Measurements from ENCODE around the gene CCT7.

Gene CCT7

DNA sequence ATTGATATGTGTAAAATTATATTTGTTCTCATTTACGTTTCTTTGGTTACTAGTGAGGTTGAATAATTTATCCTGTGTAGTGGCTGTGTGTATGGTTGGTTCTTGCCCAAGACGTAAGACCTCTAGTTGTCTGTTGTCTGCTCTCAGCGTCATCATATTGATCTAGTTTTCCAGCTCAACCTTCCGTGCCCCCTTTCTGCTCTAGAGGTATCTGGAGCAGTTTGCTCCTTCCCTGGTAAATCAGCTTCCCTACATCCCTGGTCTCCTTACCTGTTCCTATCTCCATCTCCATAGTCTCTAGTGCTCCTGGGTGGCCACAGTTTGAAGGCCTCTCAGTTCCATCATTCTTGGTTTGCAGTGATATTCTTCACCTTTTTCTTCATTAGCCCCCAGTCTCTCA lies 18.9 kb upstream of the CCT7 start:
- Mint-ChIP-seq H3K4me1 (peaks cover 43% of the 10 kb centered on the region), H3K9me3 (no peaks in the 10 kb centered on the region), H3K27me3 (no peaks in the 10 kb centered on the region), H3K4me3 (peak overlapping the region; percentile 89 to 90), H3K27ac (peak overlapping the region; percentile 72 to 95)
- no peak for DNase-seq
- no peak for ATAC-seq

GRCh38 chr2:73217160-73217559 lies 16.9 kb upstream of the CCT7 start:
- Mint-ChIP-seq H3K4me3 (no peak overlapping the region), H3K27me3 (no peaks in the 10 kb centered on the region), H3K9me3 (no peaks in the 10 kb centered on the region), H3K4me1 (peaks cover 54% of the 10 kb centered on the region), H3K27ac (no peak overlapping the region)
- no peak for DNase-seq
- ATAC-seq: no peak

- ATAC-seq: no peak
- Mint-ChIP-seq H3K9me3 (no peaks in the 10 kb centered on the region), H3K4me1 (peaks cover 54% of the 10 kb centered on the region), H3K4me3 (no peak overlapping the region), H3K27ac (peak overlapping the region; percentile 21 to 86), H3K27me3 (no peaks in the 10 kb centered on the region)
- no peak for DNase-seq
Measured at GRCh38 chr2:73217826-73218225, 16.3 kb upstream of the CCT7 start.

DNA sequence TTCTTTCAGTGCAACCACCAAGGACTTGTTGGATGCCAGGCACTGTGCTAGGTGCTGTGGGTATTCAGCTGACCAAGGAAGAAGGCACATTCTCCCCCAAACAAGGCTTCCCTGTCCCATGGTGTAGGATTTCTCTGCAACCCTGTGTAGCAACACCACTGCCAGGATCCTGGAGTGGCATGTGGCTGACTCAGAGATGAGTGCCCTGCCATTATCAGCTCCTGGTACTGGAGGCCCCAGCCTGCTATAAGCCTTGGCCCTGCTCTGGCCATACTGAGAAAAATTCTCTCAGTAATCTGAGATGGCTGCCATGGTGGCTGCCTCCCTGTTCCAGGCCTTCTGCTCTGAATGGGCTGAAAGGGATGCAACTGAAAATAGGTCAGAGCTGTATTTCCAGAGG lies 15.8 kb upstream of the CCT7 start:
- DNase-seq (no peak), ATAC-seq (no peak)
- Mint-ChIP-seq H3K9me3 (no peaks in the 10 kb centered on the region), H3K27ac (no peak overlapping the region), H3K27me3 (no peaks in the 10 kb centered on the region), H3K4me1 (peaks cover 50% of the 10 kb centered on the region), H3K4me3 (no peak overlapping the region)

DNA sequence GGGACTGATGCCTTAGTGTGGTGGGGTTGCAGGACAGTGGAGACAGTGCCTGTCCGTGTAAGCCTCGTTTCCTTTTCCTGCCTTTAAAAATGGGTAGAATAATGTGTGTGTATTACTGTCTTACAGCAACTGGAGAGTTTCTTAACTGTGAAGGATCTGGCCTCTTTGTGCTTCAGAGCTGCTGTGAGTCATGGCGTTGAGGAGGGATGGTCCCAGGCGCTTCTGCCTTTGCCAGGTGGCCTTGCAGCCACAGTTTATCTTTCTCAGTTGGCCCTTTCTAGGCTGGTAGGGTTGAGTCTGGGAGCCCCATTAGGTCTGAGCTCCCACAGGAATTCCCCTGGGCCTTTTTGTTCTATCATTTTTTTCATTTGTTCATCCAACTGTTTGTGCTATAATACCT lies 10.3 kb upstream of the CCT7 start:
- peak overlapping the region; percentile 36 to 73 for H3K27ac Mint-ChIP-seq
- H3K4me1 Mint-ChIP-seq: peaks cover 42% of the 10 kb centered on the region
- DNase-seq (no peak), ATAC-seq (peak; percentile 18)
- no peaks in the 10 kb centered on the region for H3K9me3 Mint-ChIP-seq
- H3K4me3 Mint-ChIP-seq: no peak overlapping the region
- no peaks in the 10 kb centered on the region for H3K27me3 Mint-ChIP-seq

- peak overlapping the region in 1 of 2 donors; percentile 29 for H3K27ac Mint-ChIP-seq
- H3K9me3 Mint-ChIP-seq: no peaks in the 10 kb centered on the region
- H3K4me3 Mint-ChIP-seq: no peak overlapping the region
- ATAC-seq (no peak), DNase-seq (no peak)
- no peaks in the 10 kb centered on the region for H3K27me3 Mint-ChIP-seq
- H3K4me1 Mint-ChIP-seq: peaks cover 23% of the 10 kb centered on the region
Measured at GRCh38 chr2:73225513-73226360, 8.4 kb upstream of the CCT7 start.

DNA sequence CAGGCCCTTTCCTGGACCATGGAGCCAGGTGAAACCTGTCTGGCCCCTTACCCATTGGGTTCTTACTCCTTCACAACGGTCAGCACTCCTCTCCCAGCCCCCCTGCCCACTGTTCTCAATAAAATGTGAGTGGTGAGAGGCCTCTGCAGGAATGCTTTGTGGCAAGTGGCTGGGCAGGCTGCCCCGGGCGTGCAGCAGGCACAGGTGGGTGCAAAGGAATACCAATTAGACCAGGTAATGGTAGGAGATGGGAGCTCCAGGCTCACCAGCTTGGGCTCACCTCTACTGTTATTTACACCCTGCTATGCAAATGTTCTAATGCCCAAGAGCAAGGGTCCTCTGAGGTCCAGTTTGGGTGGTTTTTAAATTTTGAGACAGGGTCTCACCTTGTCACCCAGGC lies 7.0 kb upstream of the CCT7 start:
- H3K4me1 Mint-ChIP-seq: peaks cover 16% of the 10 kb centered on the region
- no peak overlapping the region for H3K27ac Mint-ChIP-seq
- no peaks in the 10 kb centered on the region for H3K27me3 Mint-ChIP-seq
- no peak for DNase-seq
- H3K4me3 Mint-ChIP-seq: no peak overlapping the region
- no peaks in the 10 kb centered on the region for H3K9me3 Mint-ChIP-seq
- no peak for ATAC-seq

DNA sequence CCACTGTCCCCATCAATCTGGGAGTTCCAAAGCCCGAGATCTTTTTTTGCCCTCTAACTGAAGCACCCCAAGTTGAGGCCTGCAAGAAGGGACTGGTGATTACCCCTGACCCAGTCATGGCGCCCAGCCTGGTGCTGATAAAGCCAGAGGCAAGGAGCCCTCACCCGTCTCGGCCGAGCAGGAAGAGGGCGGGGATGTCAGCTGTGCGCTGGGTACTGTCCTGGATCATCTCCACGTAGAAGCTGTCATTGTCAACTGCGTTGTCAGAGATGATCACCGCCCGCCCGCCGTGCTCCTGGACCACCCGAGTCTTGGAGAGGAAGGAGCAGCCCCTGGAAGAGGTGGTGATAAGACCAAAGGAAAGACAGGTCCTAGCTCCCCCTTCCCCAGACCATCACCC lies 5.5 kb upstream of the CCT7 start:
- peaks cover 18% of the 10 kb centered on the region for H3K4me1 Mint-ChIP-seq
- H3K9me3 Mint-ChIP-seq: no peaks in the 10 kb centered on the region
- ATAC-seq (no peak), DNase-seq (no peak)
- no peak overlapping the region for H3K27ac Mint-ChIP-seq
- no peaks in the 10 kb centered on the region for H3K27me3 Mint-ChIP-seq
- no peak overlapping the region for H3K4me3 Mint-ChIP-seq

DNA sequence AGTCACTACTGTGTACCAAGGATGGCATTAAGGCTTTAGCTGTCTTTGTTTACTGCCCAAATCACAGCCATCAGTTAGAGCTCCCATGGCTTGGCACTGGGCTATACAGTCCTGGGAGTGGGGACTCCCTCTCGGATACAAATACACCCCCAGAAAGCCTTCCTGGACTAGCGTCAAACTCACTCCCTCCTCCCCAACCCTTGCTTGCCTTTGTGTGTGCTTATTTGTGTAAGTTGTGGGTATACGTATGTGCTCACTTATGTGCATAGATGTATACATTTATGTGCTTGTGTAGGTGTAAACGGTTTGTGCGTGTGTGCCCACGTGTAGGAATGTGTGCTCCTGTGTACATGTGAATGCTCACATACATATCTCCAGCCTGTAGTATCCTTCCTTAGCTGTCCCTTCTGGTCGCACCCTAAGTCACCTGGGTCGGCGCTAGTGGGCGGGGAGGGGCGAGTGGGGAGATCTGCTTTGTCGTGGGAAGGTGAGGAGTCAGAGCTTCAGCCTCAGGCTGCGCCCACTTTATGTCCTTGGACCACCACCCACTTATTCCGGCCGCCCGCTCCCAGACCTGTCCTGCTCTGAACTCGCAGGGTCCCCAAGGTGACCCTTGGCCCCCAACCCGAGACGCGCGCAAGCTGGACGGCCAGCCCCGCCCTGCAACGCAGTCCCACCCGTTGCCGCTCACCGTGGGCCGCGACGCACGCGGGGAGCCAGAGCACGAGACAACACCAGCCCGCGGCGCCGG lies 1.5 kb upstream of the CCT7 start:
- H3K9me3 Mint-ChIP-seq: no peaks in the 10 kb centered on the region
- DNase-seq (peak in 1 of 2 donors; percentile 37), ATAC-seq (peak; percentile 39)
- peak overlapping the region; percentile 92 to 98 for H3K4me3 Mint-ChIP-seq
- no peaks in the 10 kb centered on the region for H3K27me3 Mint-ChIP-seq
- H3K27ac Mint-ChIP-seq: peak overlapping the region; percentile 96 to 99
- H3K4me1 Mint-ChIP-seq: peaks cover 31% of the 10 kb centered on the region

- no peaks in the 10 kb centered on the region for H3K9me3 Mint-ChIP-seq
- ATAC-seq (peak; percentile 93), DNase-seq (peak; percentile 91 to 95)
- H3K4me3 Mint-ChIP-seq: peak within 1 kb of the TSS; percentile 92 to 98
- H3K27me3 Mint-ChIP-seq: no peaks in the 10 kb centered on the region
- H3K27ac Mint-ChIP-seq: peak within 1 kb of the TSS; percentile 96 to 99
- peaks cover 37% of the 10 kb centered on the region for H3K4me1 Mint-ChIP-seq
Measured at GRCh38 chr2:73233154-73233931, 765 bp upstream of the CCT7 start, which contains the start of gene PRADC1. PRADC1 (minus strand) TSS chr2:73233239; CDS start chr2:73233160, 79 bp downstream.

GRCh38 chr2:73235315-73236028 lies 1.4 kb downstream of the CCT7 start:
- no peaks in the 10 kb centered on the region for H3K9me3 Mint-ChIP-seq
- ATAC-seq (no peak), DNase-seq (no peak)
- peak overlapping the region; percentile 92 to 98 for H3K4me3 Mint-ChIP-seq
- H3K27me3 Mint-ChIP-seq: no peaks in the 10 kb centered on the region
- H3K27ac Mint-ChIP-seq: peak overlapping the region; percentile 96 to 99
- peaks cover 55% of the 10 kb centered on the region for H3K4me1 Mint-ChIP-seq

DNA sequence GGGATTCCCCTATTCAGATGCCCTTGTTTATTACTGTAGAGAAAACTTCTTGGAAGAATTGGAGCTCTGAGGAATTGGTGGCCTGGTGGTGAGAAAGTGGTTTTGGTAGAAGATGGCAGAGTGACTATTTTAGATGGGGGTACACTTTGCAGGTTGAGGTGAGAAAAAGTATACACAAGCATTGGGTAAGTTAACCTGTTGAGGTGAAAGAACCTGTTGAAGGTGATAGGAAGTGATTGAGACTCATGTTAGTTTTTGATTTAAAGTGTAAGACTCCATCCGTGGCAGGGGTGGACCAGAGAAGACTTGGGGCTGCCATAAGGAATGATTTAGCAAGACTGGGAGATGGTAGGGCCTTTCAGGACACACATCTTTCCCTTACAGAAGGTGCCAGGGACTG lies 3.1 kb downstream of the CCT7 start:
- no peak for ATAC-seq
- H3K27ac Mint-ChIP-seq: peak overlapping the region; percentile 1 to 64

GRCh38 chr2:73238149-73238548 lies 4.0 kb downstream of the CCT7 start:
- DNase-seq: no peak
- Mint-ChIP-seq H3K27me3 (no peaks in the 10 kb centered on the region), H3K9me3 (no peaks in the 10 kb centered on the region), H3K4me3 (no peak overlapping the region), H3K4me1 (peaks cover 50% of the 10 kb centered on the region), H3K27ac (peak overlapping the region; percentile 61 to 71)
- ATAC-seq: no peak

More for the DNA sequence above, 3.1 kb downstream of the CCT7 start:
- H3K27me3 Mint-ChIP-seq: no peaks in the 10 kb centered on the region
- H3K9me3 Mint-ChIP-seq: no peaks in the 10 kb centered on the region
- peak overlapping the region; percentile 92 to 98 for H3K4me3 Mint-ChIP-seq
- no peak for DNase-seq
- H3K4me1 Mint-ChIP-seq: peaks cover 55% of the 10 kb centered on the region

- Mint-ChIP-seq H3K27me3 (no peaks in the 10 kb centered on the region), H3K4me3 (no peak overlapping the region), H3K4me1 (peaks cover 53% of the 10 kb centered on the region), H3K9me3 (no peaks in the 10 kb centered on the region), H3K27ac (no peak overlapping the region)
- ATAC-seq: no peak
- DNase-seq: no peak
Measured at GRCh38 chr2:73238976-73239375, 4.9 kb downstream of the CCT7 start.

- Mint-ChIP-seq H3K27me3 (no peaks in the 10 kb centered on the region), H3K27ac (peak overlapping the region in 1 of 2 donors; percentile 54), H3K4me3 (no peak overlapping the region), H3K9me3 (no peaks in the 10 kb centered on the region), H3K4me1 (peaks cover 59% of the 10 kb centered on the region)
- ATAC-seq (no peak), DNase-seq (no peak)
Measured at GRCh38 chr2:73239776-73240175, 5.7 kb downstream of the CCT7 start.
